Neural cell (in vitro differentiated cells): ENCODE measurements around the gene TSPAN15. TPM values are rescaled to one million over a fixed set of nuclear protein-coding genes. Genes with fewer than 3 reads are reported as not detected.

Experiments
- H2AFZ ChIP-seq: fragments of 200-600, 300-800 bp; sonication (generic), shearing (Covaris generic); 2 replicates; pipeline ENCODE4 v1.6.0; 2014; ENCODE audit warnings: low read depth, mild to moderate bottlenecking, antibody characterized with exemption, low read length, moderate library complexity
- H3F3A ChIP-seq: fragments of 200-600 bp; shearing (Covaris generic); 2 replicates; pipeline ENCODE4 v1.6.1; 2016; ENCODE audit warnings: mild to moderate bottlenecking, moderate library complexity, mixed read lengths, antibody characterized with exemption, low read length; ENCODE audit not compliant: insufficient read depth, poor library complexity, severe bottlenecking
- H3K27ac ChIP-seq: fragments of 200-600, 300-800 bp; sonication (generic), shearing (Covaris generic); 2 replicates; pipeline ENCODE4 v1.5.1; 2014; ENCODE audit warnings: mild to moderate bottlenecking, low read length, moderate library complexity
- H3K27me3 ChIP-seq: fragments of 300-800, 200-600 bp; sonication (generic), shearing (Covaris generic); 2 replicates; pipeline ENCODE4 v1.6.0; 2014; ENCODE audit warnings: mild to moderate bottlenecking, low read depth, low read length, moderate library complexity; ENCODE audit not compliant: insufficient read depth
- H3K36me3 ChIP-seq: fragments of 300-800, 200-600 bp; sonication (generic), shearing (Covaris generic); 2 replicates; pipeline ENCODE4 v1.5.1; 2014; ENCODE audit warnings: mild to moderate bottlenecking, antibody characterized with exemption, low read length, moderate library complexity; ENCODE audit not compliant: insufficient read depth
- H3K4me2 ChIP-seq: fragments of 300-800, 200-600 bp; sonication (generic), shearing (Covaris generic); 2 replicates; pipeline ENCODE4 v1.6.0; 2014; ENCODE audit warnings: mild to moderate bottlenecking, low read length
- H3K4me3 ChIP-seq: fragments of 300-800, 200-600 bp; sonication (generic), shearing (Covaris generic); 2 replicates; pipeline ENCODE4 v1.5.1; 2014; ENCODE audit warnings: mild to moderate bottlenecking, low read length, moderate library complexity
- H3K79me2 ChIP-seq: fragments of 200-600 bp; shearing (Covaris generic); replicated peaks from 2 replicates; pipeline ENCODE4 v1.6.0; 2014; ENCODE audit warnings: mild to moderate bottlenecking, low read length, moderate library complexity; ENCODE audit not compliant: insufficient read depth
- H3K9ac ChIP-seq: fragments of 300-800, 200-600 bp; sonication (generic), shearing (Covaris generic); 2 replicates; pipeline ENCODE4 v1.6.1; 2016; ENCODE audit warnings: mild to moderate bottlenecking, low read length, mixed read lengths
- H3K9me2 ChIP-seq: fragments of 200-600 bp; shearing (Covaris generic); 2 replicates; pipeline ENCODE4 v1.6.1; 2016; ENCODE audit warnings: mild to moderate bottlenecking, low read length, mixed read lengths; ENCODE audit not compliant: insufficient read depth
- H3K9me3 ChIP-seq: fragments of 200-600, 300-800 bp; sonication (generic), shearing (Covaris generic); 2 replicates; pipeline ENCODE4 v1.6.1; 2016; ENCODE audit warnings: mild to moderate bottlenecking, mixed run types, low read length, moderate library complexity, mixed read lengths
- H4K20me1 ChIP-seq: fragments of 200-600 bp; shearing (Covaris generic); 2 replicates; pipeline ENCODE4 v1.6.1; 2016; ENCODE audit warnings: mild to moderate bottlenecking, mixed run types; ENCODE audit not compliant: insufficient read depth
- CTCF ChIP-seq: fragments of 450-650 bp; IDR thresholded peaks from 2 replicates; pipeline ENCODE4 v1.5.1; 2014; ENCODE audit warnings: antibody characterized with exemption, mild to moderate bottlenecking, moderate library complexity; ENCODE audit not compliant: poor library complexity, severe bottlenecking
- EP300 ChIP-seq: fragments of 450-650 bp; conservative IDR thresholded peaks from 2 replicates; pipeline ENCODE4 v1.6.1; 2014; ENCODE audit warnings: antibody characterized with exemption, mild to moderate bottlenecking, moderate library complexity; ENCODE audit not compliant: poor library complexity, severe bottlenecking
- EZH2 ChIP-seq: fragments of 200-600, 300-800 bp; shearing (Covaris generic), sonication (generic); IDR thresholded peaks from 2 replicates; pipeline ENCODE4 v1.6.1; 2014; ENCODE audit warnings: antibody characterized with exemption, low read length, borderline replicate concordance, mild to moderate bottlenecking; ENCODE audit not compliant: insufficient read depth, poor library complexity, severe bottlenecking
- MXI1 ChIP-seq: fragments of 450-650 bp; conservative IDR thresholded peaks from 2 replicates; pipeline ENCODE4 v1.6.1; 2014; ENCODE audit warnings: antibody characterized with exemption, mild to moderate bottlenecking; ENCODE audit not compliant: poor library complexity, severe bottlenecking
- POLR2AphosphoS5 ChIP-seq: IDR thresholded peaks from 2 replicates; pipeline ENCODE4 v1.6.1; 2012
- RAD21 ChIP-seq: fragments of 450-650 bp; conservative IDR thresholded peaks from 2 replicates; pipeline ENCODE4 v1.6.1; 2014; ENCODE audit warnings: antibody characterized with exemption, mild to moderate bottlenecking, moderate library complexity
- REST ChIP-seq: IDR thresholded peaks from 2 replicates; pipeline ENCODE4 v1.6.1; 2012; ENCODE audit warnings: borderline replicate concordance
- SMC3 ChIP-seq: fragments of 450-650 bp; conservative IDR thresholded peaks from 2 replicates; pipeline ENCODE4 v1.6.1; 2014; ENCODE audit warnings: antibody characterized with exemption, mild to moderate bottlenecking, moderate library complexity; ENCODE audit not compliant: poor library complexity
- TAF1 ChIP-seq: IDR thresholded peaks from 2 replicates; pipeline ENCODE4 v1.6.1; 2012; ENCODE audit warnings: low read depth
- polyA plus RNA-seq: library from polyadenylated mRNA; depleted of rRNA; stranded (reverse); fragments of >200 nt; gene quantifications from 2 replicates; pipeline ENCODE4 v1.2.3, GENCODE V29; 2014

TSPAN15 gene
- polyA plus RNA-seq, 1 donor from 2014 or later, result 1.2 TPM

GRCh38 chr10:69458430-69459100 lies 7.3 kb downstream of the TSPAN15 start:
- Histone ChIP-seq H3F3A (no peaks in the 10 kb centered on the region), H4K20me1 (no peaks in the 10 kb centered on the region), H3K4me2 (no peak overlapping the region), H2AFZ (no peak overlapping the region), H3K27me3 (no peaks in the 10 kb centered on the region), H3K27ac (no peak overlapping the region), H3K4me3 (no peak overlapping the region), H3K79me2 (no peaks in the 10 kb centered on the region), H3K9me3 (no peaks in the 10 kb centered on the region), H3K9me2 (no peaks in the 10 kb centered on the region), H3K36me3 (no peaks in the 10 kb centered on the region), H3K9ac (no peak overlapping the region)
- TF ChIP-seq MXI1, result no peak
- no peak for TF ChIP-seq CTCF
- no peak for TF ChIP-seq SMC3
- TF ChIP-seq RAD21, result no peak
- TF ChIP-seq EZH2, result no peak
- no peak for TF ChIP-seq EP300
- no peak for TF ChIP-seq TAF1
- no peak for TF ChIP-seq REST
- no peak for TF ChIP-seq POLR2AphosphoS5

GRCh38 chr10:69459101-69459790 lies 8.0 kb downstream of the TSPAN15 start:
- H3F3A ChIP-seq, result no peaks in the 10 kb centered on the region
- H3K9me2 ChIP-seq, result no peaks in the 10 kb centered on the region
- TF ChIP-seq MXI1, result no peak
- TF ChIP-seq CTCF, result no peak
- no peak for TF ChIP-seq TAF1
- no peak for TF ChIP-seq EP300
- TF ChIP-seq POLR2AphosphoS5, result no peak
- no peak for TF ChIP-seq RAD21
- H3K9me3 ChIP-seq, result no peaks in the 10 kb centered on the region
- no peak overlapping the region for H3K4me3 ChIP-seq
- no peaks in the 10 kb centered on the region for H3K79me2 ChIP-seq
- H2AFZ ChIP-seq, result no peak overlapping the region
- no peak overlapping the region for H3K9ac ChIP-seq
- H4K20me1 ChIP-seq, result no peaks in the 10 kb centered on the region
- no peak overlapping the region for H3K27ac ChIP-seq
- H3K36me3 ChIP-seq, result no peaks in the 10 kb centered on the region
- no peak overlapping the region for H3K4me2 ChIP-seq
- H3K27me3 ChIP-seq, result no peaks in the 10 kb centered on the region
